ENCODE results near the gene WDR59. TPM values are rescaled to one million over a fixed set of nuclear protein-coding genes. Genes with fewer than 3 reads are reported as not detected.

The WDR59 gene
- total and polyA plus RNA-seq, 9 of the 15 experiments (the other 6 are each of a cell fraction or from before 2014, with no cell fraction given) = 12.7 to 126 (median 34.7) TPM

- TF ChIP-seq CEBPZ (IDR thresholded peaks at IDR 0.05; ENCODE audit: borderline replicate concordance, low read depth, low read length) (no peak), COPS2 (conservative IDR thresholded peaks at IDR 0.05) (no peak), YY1 (IDR thresholded peaks at IDR 0.05; ENCODE audit: borderline replicate concordance in 1 of 3, control insufficient read depth in 1 of 3, extremely low read depth in 1 of 3, insufficient read depth in 3 of 3, insufficient read length in 1 of 3, insufficient replicate concordance in 2 of 3, low read depth in 1 of 3, low read length in 2 of 3) (peak in 1 of 3 experiments; percentile 32), ZNF644 (tag; IDR thresholded peaks at IDR 0.05; ENCODE audit: low read depth) (0 out of 2 replicates have a peak, but pooled peaks have one; percentile 31), EHMT2 (IDR thresholded peaks at IDR 0.05) (no peak), DPF2 (IDR thresholded peaks at IDR 0.05) (peak; percentile 69), ATF3 (IDR thresholded peaks at IDR 0.05) (peak; percentile 61), ATF3 (CRISPR knock-in tag; conservative IDR thresholded peaks at IDR 0.05) (no peak), TAF15 (IDR thresholded peaks at IDR 0.05; ENCODE audit: low read depth, low read length) (no peak), ATF7 (IDR thresholded peaks at IDR 0.05) (no peak), MYBL2 (IDR thresholded peaks at IDR 0.05; ENCODE audit: low read depth) (no peak), MYBL2 (CRISPR knock-in tag; IDR thresholded peaks at IDR 0.05; ENCODE audit: borderline replicate concordance) (no peak), USF2 (CRISPR knock-in tag; IDR thresholded peaks at IDR 0.05) (no peak), ZNF830 (CRISPR knock-in tag; IDR thresholded peaks at IDR 0.05) (no peak), LEF1 (IDR thresholded peaks at IDR 0.05) (peak; percentile 29; the same call in 1 of the 2 replicates)
- TF ChIP-seq, protein P1, sequence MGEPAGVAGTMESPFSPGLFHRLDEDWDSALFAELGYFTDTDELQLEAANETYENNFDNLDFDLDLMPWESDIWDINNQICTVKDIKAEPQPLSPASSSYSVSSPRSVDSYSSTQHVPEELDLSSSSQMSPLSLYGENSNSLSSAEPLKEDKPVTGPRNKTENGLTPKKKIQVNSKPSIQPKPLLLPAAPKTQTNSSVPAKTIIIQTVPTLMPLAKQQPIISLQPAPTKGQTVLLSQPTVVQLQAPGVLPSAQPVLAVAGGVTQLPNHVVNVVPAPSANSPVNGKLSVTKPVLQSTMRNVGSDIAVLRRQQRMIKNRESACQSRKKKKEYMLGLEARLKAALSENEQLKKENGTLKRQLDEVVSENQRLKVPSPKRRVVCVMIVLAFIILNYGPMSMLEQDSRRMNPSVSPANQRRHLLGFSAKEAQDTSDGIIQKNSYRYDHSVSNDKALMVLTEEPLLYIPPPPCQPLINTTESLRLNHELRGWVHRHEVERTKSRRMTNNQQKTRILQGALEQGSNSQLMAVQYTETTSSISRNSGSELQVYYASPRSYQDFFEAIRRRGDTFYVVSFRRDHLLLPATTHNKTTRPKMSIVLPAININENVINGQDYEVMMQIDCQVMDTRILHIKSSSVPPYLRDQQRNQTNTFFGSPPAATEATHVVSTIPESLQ (CRISPR knock-in tag; IDR thresholded peaks at IDR 0.05) = no peak
- TF ChIP-seq, protein P2, sequence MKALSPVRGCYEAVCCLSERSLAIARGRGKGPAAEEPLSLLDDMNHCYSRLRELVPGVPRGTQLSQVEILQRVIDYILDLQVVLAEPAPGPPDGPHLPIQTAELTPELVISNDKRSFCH (CRISPR knock-in tag; IDR thresholded peaks at IDR 0.05) = no peak
- TF ChIP-seq, protein P2 (tag; IDR thresholded peaks at IDR 0.05) = no peak
These were observed 26.8 kb upstream of the WDR59 start (continued) for GRCh38 chr16:75011634-75012307.
